GM06990 (cell line): ENCODE data around the gene EVC2.
"Not testable (repeated sequence)": the region's sequence is repeated elsewhere in the genome, so short reads cannot be mapped to it uniquely, and the experiment has no call there.

ENCODE experiments used
- DNase-seq: peaks from one replicate; pipeline ENCODE4 v3.0.0-alpha.2; 2011; ENCODE audit not compliant: insufficient read length; ENCODE audit errors: extremely low read depth
- H3K27me3 ChIP-seq: replicated peaks from 2 replicates; pipeline ENCODE4 v1.6.0; 2011; ENCODE audit warnings: low read length; ENCODE audit not compliant: control insufficient read depth, insufficient read depth
- H3K36me3 ChIP-seq: 2 replicates; pipeline ENCODE4 v1.5.1; 2011; ENCODE audit warnings: low read length; ENCODE audit not compliant: control insufficient read depth, insufficient read depth
- H3K4me3 ChIP-seq: replicated peaks from 2 replicates; pipeline ENCODE4 v1.5.1; 2011; ENCODE audit warnings: low read depth, mild to moderate bottlenecking, control low read depth, low read length
- CTCF ChIP-seq: IDR thresholded peaks from 2 replicates; pipeline ENCODE4 v1.5.1; 2011; ENCODE audit warnings: low read length, control low read depth, mild to moderate bottlenecking, inconsistent platforms; ENCODE audit not compliant: insufficient read depth, poor library complexity, severe bottlenecking

The EVC2 gene

GRCh38 chr4:5735463-5735862 is 27.1 kb upstream of the EVC2 start:
- no peak for DNase-seq
- H3K36me3 ChIP-seq = peaks cover 13% of the 10 kb centered on the region
- no peak overlapping the region for H3K4me3 ChIP-seq
- TF ChIP-seq CTCF = no peak
- H3K27me3 ChIP-seq = no peaks in the 10 kb centered on the region

- Histone ChIP-seq H3K36me3 (peaks cover 14% of the 10 kb centered on the region), H3K27me3 (no peaks in the 10 kb centered on the region), H3K4me3 (no peak overlapping the region)
- no peak for DNase-seq
- no peak for TF ChIP-seq CTCF
These were observed 26.5 kb upstream of the EVC2 start for GRCh38 chr4:5734853-5735252.

- no peak for TF ChIP-seq CTCF
- Histone ChIP-seq H3K27me3 (no peaks in the 10 kb centered on the region), H3K36me3 (peaks cover 17% of the 10 kb centered on the region), H3K4me3 (no peak overlapping the region)
- DNase-seq = no peak
These were observed 23.8 kb upstream of the EVC2 start for GRCh38 chr4:5732158-5732557.

GRCh38 chr4:5730993-5731990 is 22.9 kb upstream of the EVC2 start:
- peaks cover 17% of the 10 kb centered on the region for H3K36me3 ChIP-seq
- TF ChIP-seq CTCF = no peak

GRCh38 chr4:5730436-5730835 is 22.1 kb upstream of the EVC2 start:
- no peak for DNase-seq
- Histone ChIP-seq H3K36me3 (peaks cover 19% of the 10 kb centered on the region), H3K4me3 (no peak overlapping the region), H3K27me3 (no peaks in the 10 kb centered on the region)
- TF ChIP-seq CTCF = no peak

More at GRCh38 chr4:5730993-5731990, 22.9 kb upstream of the EVC2 start:
- Histone ChIP-seq H3K27me3 (no peaks in the 10 kb centered on the region), H3K4me3 (no peak overlapping the region)
- no peak for DNase-seq

GRCh38 chr4:5728412-5728811 is 20.1 kb upstream of the EVC2 start:
- not testable (repeated sequence) for H3K27me3 ChIP-seq, H3K4me3 ChIP-seq, DNase-seq
- H3K36me3 ChIP-seq = peaks cover 15% of the 10 kb centered on the region
